ENCODE results near the gene DVL3.

- TF ChIP-seq ZNF462 (CRISPR knock-in tag; IDR thresholded peaks at IDR 0.05) (no peak), NANOG (IDR thresholded peaks at IDR 0.05; ENCODE audit: borderline replicate concordance) (no peak), CTCF (conservative IDR thresholded peaks at IDR 0.05; ENCODE audit: low read depth in 2 of 2) (no peak), POLR2AphosphoS5 (IDR thresholded peaks at IDR 0.05; ENCODE audit: low read depth) (no peak), REST (IDR thresholded peaks at IDR 0.05; ENCODE audit: unreplicated experiment) (no peak), EZH2 (IDR thresholded peaks at IDR 0.05; ENCODE audit: low read depth, unreplicated experiment) (no peak), EZH2phosphoT487 (IDR thresholded peaks at IDR 0.05; ENCODE audit: unreplicated experiment) (no peak)
These were observed 10.7 kb upstream of the DVL3 start for GRCh38 chr3:184144505-184144904.
